Measurements from ENCODE around the gene TMEM156.

- TF ChIP-seq MEIS1 (CRISPR knock-in tag; IDR thresholded peaks at IDR 0.05; ENCODE audit: borderline replicate concordance): no peak
- TF ChIP-seq ZNF354C (tag by site-specific recombination; IDR thresholded peaks at IDR 0.05; ENCODE audit: borderline replicate concordance, low read depth): no peak
- TF ChIP-seq CTCF (tag by site-specific recombination; IDR thresholded peaks at IDR 0.05): no peak
- TF ChIP-seq ZNF280C (tag by site-specific recombination; IDR thresholded peaks at IDR 0.05): no peak
- no peak for TF ChIP-seq ZNF561 (tag by site-specific recombination; IDR thresholded peaks at IDR 0.05; ENCODE audit: borderline replicate concordance)
- no peak for TF ChIP-seq ZNF280D (tag by site-specific recombination; IDR thresholded peaks at IDR 0.05)
- no peak for TF ChIP-seq ZNF221 (tag by site-specific recombination; IDR thresholded peaks at IDR 0.05; ENCODE audit: borderline replicate concordance)
- no peak for TF ChIP-seq ZNF549 (tag by site-specific recombination; IDR thresholded peaks at IDR 0.05)
- TF ChIP-seq YY1 (tag by site-specific recombination; IDR thresholded peaks at IDR 0.05): no peak
- TF ChIP-seq REST (tag by site-specific recombination; IDR thresholded peaks at IDR 0.05): no peak
Observed at GRCh38 chr4:38982361-38983095, 49.7 kb downstream of the TMEM156 start.
